Measurements from ENCODE around the gene LRRC3B.

The LRRC3B gene

GRCh38 chr3:26630669-26631389 lies 8.3 kb downstream of the LRRC3B start:
- TF ChIP-seq CTCF (IDR thresholded peaks at IDR 0.05; ENCODE audit: low read length, missing control alignments) = no peak
- no peak overlapping the region for H3K4me3 ChIP-seq (replicated peaks; ENCODE audit: low read depth, low read length)
- DNase-seq (ENCODE audit: low read depth) = no peak

DNA sequence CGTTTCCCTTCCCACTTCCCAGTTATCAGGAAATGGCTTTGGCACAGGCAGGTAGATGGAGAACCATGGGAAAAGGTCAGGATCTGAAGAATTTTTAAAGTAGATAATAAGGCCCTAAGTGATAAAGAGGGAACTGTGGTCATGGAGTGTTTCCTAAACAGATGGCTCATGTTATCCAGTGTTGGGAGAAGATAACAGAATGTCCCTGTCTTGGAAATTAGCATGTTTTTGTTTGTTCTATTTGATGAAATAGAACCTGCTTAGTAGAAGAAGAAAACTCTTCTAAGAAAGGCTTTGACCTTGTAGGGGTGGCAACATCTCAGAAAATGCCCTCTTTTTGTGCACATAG lies 8.8 kb downstream of the LRRC3B start:
- no peak for DNase-seq (ENCODE audit: low read depth)
- no peak overlapping the region for H3K4me3 ChIP-seq (replicated peaks; ENCODE audit: low read depth, low read length)
- no peak for TF ChIP-seq CTCF (IDR thresholded peaks at IDR 0.05; ENCODE audit: low read length, missing control alignments)

DNA sequence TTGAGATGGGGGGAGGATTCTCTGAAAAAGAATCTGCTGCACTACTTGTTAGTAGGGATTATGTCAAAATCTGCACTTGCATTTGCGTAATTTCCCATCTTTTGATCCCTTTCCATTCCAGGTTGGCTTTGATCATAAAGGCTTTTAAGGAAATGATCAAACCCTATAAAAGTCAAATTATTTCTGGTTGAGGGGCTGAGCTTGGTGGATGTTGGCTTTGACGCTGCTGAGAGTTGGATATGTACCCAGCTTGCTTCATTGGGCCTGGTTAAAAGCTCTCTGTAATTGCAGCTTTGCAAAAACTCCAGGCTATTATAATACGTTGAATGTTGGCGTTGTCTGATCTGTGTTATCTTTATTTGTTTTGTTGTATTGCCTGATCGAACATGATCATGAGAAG lies 12.0 kb downstream of the LRRC3B start:
- TF ChIP-seq CTCF (IDR thresholded peaks at IDR 0.05; ENCODE audit: low read length, missing control alignments) = no peak
- no peak for DNase-seq (ENCODE audit: low read depth)
- H3K4me3 ChIP-seq (replicated peaks; ENCODE audit: low read depth, low read length) = no peak overlapping the region

DNA sequence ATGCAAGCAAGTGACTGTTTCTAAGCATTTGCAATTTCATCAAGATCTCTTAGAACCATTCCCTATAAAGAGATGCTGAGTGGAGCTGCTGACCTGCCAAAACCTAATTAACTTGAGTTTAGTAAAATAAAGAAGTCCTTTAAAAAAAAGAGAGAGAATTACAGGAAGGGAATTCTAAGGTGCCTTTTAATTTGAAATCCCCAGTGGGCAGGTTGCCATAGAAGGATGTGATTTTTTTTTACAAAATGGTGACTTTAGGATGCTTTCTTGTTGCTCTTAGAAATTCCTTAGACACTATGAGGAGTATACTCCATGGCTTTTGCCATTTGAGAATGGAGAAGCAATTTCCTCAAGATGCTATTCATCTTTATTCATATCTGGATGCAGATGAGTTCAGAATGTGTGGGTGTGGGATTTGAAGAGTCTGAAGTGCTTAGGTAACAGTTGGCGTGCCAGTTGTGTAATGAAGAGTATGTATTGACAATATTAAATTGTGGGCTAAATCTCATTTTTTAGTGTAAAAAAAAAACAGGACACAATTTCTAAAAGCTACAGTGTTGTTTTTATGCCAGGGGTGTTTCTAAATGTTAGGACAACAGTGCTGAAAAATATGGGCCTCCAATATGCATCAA lies 13.6 kb downstream of the LRRC3B start:
- H3K4me3 ChIP-seq (replicated peaks; ENCODE audit: low read depth, low read length) = no peak overlapping the region
- DNase-seq (ENCODE audit: low read depth) = no peak
- TF ChIP-seq CTCF (IDR thresholded peaks at IDR 0.05; ENCODE audit: low read length, missing control alignments) = no peak

DNA sequence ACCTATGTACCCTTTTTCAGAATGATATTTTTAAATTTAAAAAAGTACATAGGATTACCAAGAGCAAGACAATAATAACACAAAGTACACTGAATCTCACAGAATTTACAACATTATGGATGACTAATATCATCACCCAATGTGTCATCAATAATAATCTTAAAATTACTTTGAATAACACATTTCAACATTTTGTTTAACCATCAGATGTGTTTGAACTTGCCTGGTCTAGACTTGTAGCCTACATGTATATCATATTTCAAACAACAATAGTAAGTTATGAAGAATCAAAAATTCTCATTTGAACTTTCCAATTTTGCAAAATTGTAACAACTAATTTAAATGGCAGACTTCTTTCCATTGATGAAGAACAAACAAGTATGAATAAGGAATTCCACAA lies 15.1 kb downstream of the LRRC3B start:
- no peak for DNase-seq (ENCODE audit: low read depth)
- TF ChIP-seq CTCF (IDR thresholded peaks at IDR 0.05; ENCODE audit: low read length, missing control alignments) = no peak
- no peak overlapping the region for H3K4me3 ChIP-seq (replicated peaks; ENCODE audit: low read depth, low read length)

GRCh38 chr3:26638113-26638512 lies 15.5 kb downstream of the LRRC3B start:
- H3K4me3 ChIP-seq (replicated peaks; ENCODE audit: low read depth, low read length) = no peak overlapping the region
- TF ChIP-seq CTCF (IDR thresholded peaks at IDR 0.05; ENCODE audit: low read length, missing control alignments) = no peak
- no peak for DNase-seq (ENCODE audit: low read depth)

- DNase-seq (ENCODE audit: low read depth) = no peak
- TF ChIP-seq CTCF (IDR thresholded peaks at IDR 0.05; ENCODE audit: low read length, missing control alignments) = no peak
- H3K4me3 ChIP-seq (replicated peaks; ENCODE audit: low read depth, low read length) = no peak overlapping the region
Measured at GRCh38 chr3:26639339-26639738, 16.8 kb downstream of the LRRC3B start.
